HG03469 (cell line): ENCODE data around the gene AXIN2.
"Not testable (repeated sequence)": the region's sequence is repeated elsewhere in the genome, so short reads cannot be mapped to it uniquely, and the experiment has no call there.

Experiments
- ATAC-seq: cut with Tn5 transposase; IDR thresholded peaks from one replicate; pipeline ENCODE4 v1.9.1; 2021; ENCODE audit warnings: mild to moderate bottlenecking, moderate library complexity, moderate number of reproducible peaks; ENCODE audit not compliant: unreplicated experiment

Gene AXIN2

GRCh38 chr17:65485388-65486299, 75.8 kb downstream of the AXIN2 start:
- no peak for ATAC-seq

GRCh38 chr17:65484405-65484804, 77.0 kb downstream of the AXIN2 start:
- not testable (repeated sequence) for ATAC-seq

GRCh38 chr17:65483438-65483837, 78.0 kb downstream of the AXIN2 start:
- no peak for ATAC-seq

GRCh38 chr17:65482201-65482600, 79.2 kb downstream of the AXIN2 start:
- ATAC-seq, result no peak

GRCh38 chr17:65479282-65479681, 82.2 kb downstream of the AXIN2 start:
- no peak for ATAC-seq
